ENCODE results near the gene RASSF5.

DNA sequence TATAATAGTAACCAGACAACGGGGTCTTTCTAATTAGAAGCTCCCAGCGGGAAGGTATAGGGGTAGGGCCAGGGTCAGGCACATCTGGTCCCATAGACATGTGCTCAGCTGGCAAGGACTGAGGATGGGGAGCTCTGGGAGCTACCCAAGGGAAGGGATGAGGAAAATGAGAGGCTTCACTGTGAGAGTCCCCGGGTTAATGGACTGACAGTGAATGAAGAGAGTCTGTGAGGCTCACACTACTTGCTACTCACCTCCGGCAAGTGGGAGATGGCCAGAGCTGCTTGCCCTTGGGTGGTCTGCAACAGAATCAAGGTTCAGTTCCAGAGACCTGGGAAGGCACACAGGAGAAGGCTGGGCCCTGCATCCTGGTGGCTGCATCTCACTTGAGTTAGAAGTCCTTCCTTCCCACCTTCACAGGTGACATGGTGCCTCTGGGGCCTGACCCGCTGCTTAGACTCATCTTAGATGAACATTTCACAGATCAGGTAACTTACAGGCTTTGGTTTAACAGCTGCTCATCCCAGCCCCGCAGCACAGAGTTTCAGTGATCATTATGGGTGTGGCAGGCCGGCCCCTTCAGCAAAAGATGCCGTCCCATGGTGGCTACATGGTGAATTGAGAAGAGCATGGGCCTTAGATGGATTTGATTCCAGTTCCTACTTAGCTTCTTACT lies 73.2 kb downstream of the RASSF5 start:
- TF ChIP-seq, protein P1, sequence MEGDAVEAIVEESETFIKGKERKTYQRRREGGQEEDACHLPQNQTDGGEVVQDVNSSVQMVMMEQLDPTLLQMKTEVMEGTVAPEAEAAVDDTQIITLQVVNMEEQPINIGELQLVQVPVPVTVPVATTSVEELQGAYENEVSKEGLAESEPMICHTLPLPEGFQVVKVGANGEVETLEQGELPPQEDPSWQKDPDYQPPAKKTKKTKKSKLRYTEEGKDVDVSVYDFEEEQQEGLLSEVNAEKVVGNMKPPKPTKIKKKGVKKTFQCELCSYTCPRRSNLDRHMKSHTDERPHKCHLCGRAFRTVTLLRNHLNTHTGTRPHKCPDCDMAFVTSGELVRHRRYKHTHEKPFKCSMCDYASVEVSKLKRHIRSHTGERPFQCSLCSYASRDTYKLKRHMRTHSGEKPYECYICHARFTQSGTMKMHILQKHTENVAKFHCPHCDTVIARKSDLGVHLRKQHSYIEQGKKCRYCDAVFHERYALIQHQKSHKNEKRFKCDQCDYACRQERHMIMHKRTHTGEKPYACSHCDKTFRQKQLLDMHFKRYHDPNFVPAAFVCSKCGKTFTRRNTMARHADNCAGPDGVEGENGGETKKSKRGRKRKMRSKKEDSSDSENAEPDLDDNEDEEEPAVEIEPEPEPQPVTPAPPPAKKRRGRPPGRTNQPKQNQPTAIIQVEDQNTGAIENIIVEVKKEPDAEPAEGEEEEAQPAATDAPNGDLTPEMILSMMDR (IDR thresholded peaks at IDR 0.05; ENCODE audit: low read depth, low read length, poor library complexity, severe bottlenecking): no peak
- no peak for TF ChIP-seq EZH2phosphoT487 (IDR thresholded peaks at IDR 0.05; ENCODE audit: borderline replicate concordance, low read length)

Measured in DOHH2 (cell line).